ENCODE results near the gene GPR137.
A peak's percentile ranks its signal among the peaks of the same experiment; 100 is the strongest.

GPR137 gene

GRCh38 chr11:64290352-64291261 lies 5.0 kb downstream of the GPR137 start:
- H3K4me1 ChIP-seq = peaks cover 5% of the 10 kb centered on the region; the same call in 1 of the 2 replicates
- H3K9me3 ChIP-seq = no peaks in the 10 kb centered on the region
- peaks cover 48% of the 10 kb centered on the region for H3K27me3 ChIP-seq (ENCODE audit: low read depth)
- in situ Hi-C loops (cut with MboI; ENCODE audit: low sequenced_read_pairs) = no loop called here
- DNase-seq (ENCODE audit: low spot score in 2 of 2) = no peak
- no peaks in the 10 kb centered on the region for H3K36me3 ChIP-seq (replicated peaks)
- H3K4me3 ChIP-seq = no peak overlapping the region

- in situ Hi-C loops (cut with MboI; ENCODE audit: low sequenced_read_pairs) = no loop called here
- Histone ChIP-seq H3K36me3 (replicated peaks) (no peaks in the 10 kb centered on the region), H3K27me3 (ENCODE audit: low read depth) (peaks cover 55% of the 10 kb centered on the region), H3K4me3 (no peak within 1 kb of the TSS), H3K9me3 (no peaks in the 10 kb centered on the region), H3K4me1 (peaks cover under 1% of the 10 kb centered on the region; the same call in 1 of the 2 replicates)
- no peak for DNase-seq (ENCODE audit: low spot score in 2 of 2)
Measured at GRCh38 chr11:64291262-64291751, 5.7 kb downstream of the GPR137 start, which contains the start of gene KCNK4. Gene KCNK4 (plus strand): TSS chr11:64291302. CDS start chr11:64293019, 1,717 bp downstream.

GRCh38 chr11:64291752-64292459 lies 6.3 kb downstream of the GPR137 start:
- Histone ChIP-seq H3K27me3 (ENCODE audit: low read depth) (peaks cover 61% of the 10 kb centered on the region), H3K4me3 (no peak overlapping the region)
- DNase-seq (ENCODE audit: low spot score in 2 of 2) = no peak

GRCh38 chr11:64292460-64293254 lies 7.0 kb downstream of the GPR137 start:
- no peaks in the 10 kb centered on the region for H3K9me3 ChIP-seq
- in situ Hi-C loops (cut with MboI; ENCODE audit: low sequenced_read_pairs) = no loop called here
- DNase-seq (ENCODE audit: low spot score in 2 of 2) = no peak
- H3K4me3 ChIP-seq = no peak overlapping the region
- H3K36me3 ChIP-seq (replicated peaks) = no peaks in the 10 kb centered on the region
- no peaks in the 10 kb centered on the region for H3K4me1 ChIP-seq
- peaks cover 68% of the 10 kb centered on the region for H3K27me3 ChIP-seq (ENCODE audit: low read depth)

More at GRCh38 chr11:64291752-64292459, 6.3 kb downstream of the GPR137 start:
- H3K36me3 ChIP-seq (replicated peaks) = no peaks in the 10 kb centered on the region
- in situ Hi-C loops (cut with MboI; ENCODE audit: low sequenced_read_pairs) = no loop called here
- no peaks in the 10 kb centered on the region for H3K4me1 ChIP-seq
- no peaks in the 10 kb centered on the region for H3K9me3 ChIP-seq

- Histone ChIP-seq H3K27me3 (ENCODE audit: low read depth) (peaks cover 77% of the 10 kb centered on the region), H3K4me1 (no peaks in the 10 kb centered on the region), H3K4me3 (no peak overlapping the region), H3K9me3 (no peaks in the 10 kb centered on the region), H3K36me3 (replicated peaks) (no peaks in the 10 kb centered on the region)
- no peak for DNase-seq (ENCODE audit: low spot score in 2 of 2)
- in situ Hi-C loops (cut with MboI; ENCODE audit: low sequenced_read_pairs) = no loop called here
Measured at GRCh38 chr11:64294774-64295173, 9.1 kb downstream of the GPR137 start.

- in situ Hi-C loops (cut with MboI; ENCODE audit: low sequenced_read_pairs) = no loop called here
- no peak for DNase-seq (ENCODE audit: low spot score in 2 of 2)
- H3K4me1 ChIP-seq = peaks cover 5% of the 10 kb centered on the region; the same call in 1 of the 2 replicates
- H3K36me3 ChIP-seq (replicated peaks) = no peaks in the 10 kb centered on the region
- H3K4me3 ChIP-seq = no peak overlapping the region
- no peaks in the 10 kb centered on the region for H3K9me3 ChIP-seq
- peaks cover 70% of the 10 kb centered on the region for H3K27me3 ChIP-seq (ENCODE audit: low read depth)
Measured at GRCh38 chr11:64295760-64296159, 10.1 kb downstream of the GPR137 start.

GRCh38 chr11:64296236-64296635 lies 10.6 kb downstream of the GPR137 start:
- H3K27me3 ChIP-seq (ENCODE audit: low read depth) = peaks cover 65% of the 10 kb centered on the region
- no peaks in the 10 kb centered on the region for H3K9me3 ChIP-seq
- DNase-seq (ENCODE audit: low spot score in 2 of 2) = no peak
- H3K4me1 ChIP-seq = peaks cover 7% of the 10 kb centered on the region; the same call in 1 of the 2 replicates
- in situ Hi-C loops (cut with MboI; ENCODE audit: low sequenced_read_pairs) = no loop called here
- H3K4me3 ChIP-seq = no peak overlapping the region
- no peaks in the 10 kb centered on the region for H3K36me3 ChIP-seq (replicated peaks)

- Histone ChIP-seq H3K9me3 (no peaks in the 10 kb centered on the region), H3K27me3 (ENCODE audit: low read depth) (peaks cover 59% of the 10 kb centered on the region), H3K4me1 (peaks cover 7% of the 10 kb centered on the region; the same call in 1 of the 2 replicates), H3K4me3 (no peak overlapping the region), H3K36me3 (replicated peaks) (no peaks in the 10 kb centered on the region)
- no peak for DNase-seq (ENCODE audit: low spot score in 2 of 2)
- in situ Hi-C loops (cut with MboI; ENCODE audit: low sequenced_read_pairs) = no loop called here
Measured at GRCh38 chr11:64296830-64297698, 11.4 kb downstream of the GPR137 start.

GRCh38 chr11:64297699-64298358 lies 12.2 kb downstream of the GPR137 start:
- in situ Hi-C loops (cut with MboI; ENCODE audit: low sequenced_read_pairs) = no loop called here
- Histone ChIP-seq H3K27me3 (ENCODE audit: low read depth) (peaks cover 51% of the 10 kb centered on the region), H3K4me1 (peaks cover 7% of the 10 kb centered on the region; the same call in 1 of the 2 replicates), H3K36me3 (replicated peaks) (no peaks in the 10 kb centered on the region), H3K4me3 (no peak overlapping the region), H3K9me3 (no peaks in the 10 kb centered on the region)
- DNase-seq (ENCODE audit: low spot score in 2 of 2) = no peak

- no peak overlapping the region for H3K4me3 ChIP-seq
- H3K9me3 ChIP-seq = no peaks in the 10 kb centered on the region
- in situ Hi-C loops (cut with MboI; ENCODE audit: low sequenced_read_pairs) = no loop called here
- peaks cover 38% of the 10 kb centered on the region for H3K27me3 ChIP-seq (ENCODE audit: low read depth)
- DNase-seq (ENCODE audit: low spot score in 2 of 2) = no peak
- peaks cover 7% of the 10 kb centered on the region; the same call in 1 of the 2 replicates for H3K4me1 ChIP-seq
- no peaks in the 10 kb centered on the region for H3K36me3 ChIP-seq (replicated peaks)
Measured at GRCh38 chr11:64298966-64299846, 13.6 kb downstream of the GPR137 start.

GRCh38 chr11:64299847-64300648 lies 14.4 kb downstream of the GPR137 start, which contains the start of gene CATSPERZ:
Gene CATSPERZ (plus strand): TSS chr11:64300358. CDS start chr11:64300411, 53 bp downstream.
- Histone ChIP-seq H3K27me3 (ENCODE audit: low read depth) (peaks cover 35% of the 10 kb centered on the region), H3K9me3 (no peaks in the 10 kb centered on the region), H3K4me3 (peak within 1 kb of the TSS; percentile 16), H3K36me3 (replicated peaks) (no peaks in the 10 kb centered on the region), H3K4me1 (peaks cover 7% of the 10 kb centered on the region; the same call in 1 of the 2 replicates)
- in situ Hi-C loops (cut with MboI; ENCODE audit: low sequenced_read_pairs) = no loop called here
- DNase-seq (ENCODE audit: low spot score in 2 of 2) = no peak
